KMS-11 (cell line): ENCODE measurements around the gene KSR2.

Experiments used
- H2AFZ ChIP-seq: fragments of 200-600 bp; sonication (generic); 2 replicates; pipeline ENCODE4 v1.6.1; 2016; ENCODE audit warnings: antibody characterized with exemption, mixed run types, low read depth
- H3K27ac ChIP-seq: fragments of 200-600 bp; sonication (generic); 2 replicates; pipeline ENCODE4 v1.6.1; 2016; ENCODE audit warnings: mild to moderate bottlenecking, mixed run types
- H3K27me3 ChIP-seq: fragments of 200-600 bp; sonication (generic); 2 replicates; pipeline ENCODE4 v1.6.1; 2017; ENCODE audit warnings: mild to moderate bottlenecking, low read depth, mixed run types, moderate library complexity; ENCODE audit not compliant: insufficient read depth
- H3K36me3 ChIP-seq: fragments of 200-600 bp; sonication (generic); 2 replicates; pipeline ENCODE4 v1.6.1; 2017; ENCODE audit warnings: mild to moderate bottlenecking, mixed run types; ENCODE audit not compliant: insufficient read depth
- H3K4me1 ChIP-seq: fragments of 200-600 bp; sonication (generic); 2 replicates; pipeline ENCODE4 v1.6.1; 2016; ENCODE audit warnings: mild to moderate bottlenecking, low read depth, mixed run types; ENCODE audit not compliant: poor library complexity, severe bottlenecking
- H3K4me2 ChIP-seq: fragments of 200-600 bp; sonication (generic); 2 replicates; pipeline ENCODE4 v1.7.0; 2016; ENCODE audit warnings: mild to moderate bottlenecking, mixed run types
- H3K4me3 ChIP-seq: fragments of 200-600 bp; sonication (generic); IDR thresholded peaks from 2 replicates; pipeline ENCODE4 v1.6.1; 2017; ENCODE audit warnings: low read depth, low read length, mixed read lengths; ENCODE audit not compliant: insufficient read depth
- H3K79me2 ChIP-seq: fragments of 200-600 bp; sonication (generic); 2 replicates; pipeline ENCODE4 v1.6.1; 2016; ENCODE audit warnings: low read depth, mixed run types; ENCODE audit not compliant: insufficient read depth
- H3K9ac ChIP-seq: fragments of 200-600 bp; sonication (generic); 2 replicates; pipeline ENCODE4 v1.6.1; 2016; ENCODE audit warnings: mild to moderate bottlenecking, mixed run types
- H4K20me1 ChIP-seq: fragments of 200-600 bp; sonication (generic); 2 replicates; pipeline ENCODE4 v1.6.1; 2016; ENCODE audit warnings: mild to moderate bottlenecking, mixed run types; ENCODE audit not compliant: insufficient read depth
- CTCF ChIP-seq: fragments of 200-600 bp; sonication (generic); conservative IDR thresholded peaks from 2 replicates; pipeline ENCODE4 v1.6.1; 2017; ENCODE audit warnings: low read depth, mild to moderate bottlenecking, antibody characterized with exemption, low read length, moderate library complexity, mixed read lengths

Gene KSR2

GRCh38 chr12:117523971-117524370 is 444.8 kb downstream of the KSR2 start:
- H3K36me3 ChIP-seq, result no peaks in the 10 kb centered on the region
- H3K27me3 ChIP-seq, result no peaks in the 10 kb centered on the region
- H3K4me3 ChIP-seq, result no peak overlapping the region
- no peak overlapping the region for H3K9ac ChIP-seq
- H3K4me2 ChIP-seq, result no peak overlapping the region
- H4K20me1 ChIP-seq, result no peaks in the 10 kb centered on the region
- no peak overlapping the region for H2AFZ ChIP-seq
- no peak overlapping the region for H3K27ac ChIP-seq
- H3K4me1 ChIP-seq, result no peaks in the 10 kb centered on the region
- H3K79me2 ChIP-seq, result no peaks in the 10 kb centered on the region
- no peak for TF ChIP-seq CTCF

GRCh38 chr12:117522559-117522958 is 446.2 kb downstream of the KSR2 start:
- Histone ChIP-seq H3K27me3 (no peaks in the 10 kb centered on the region), H3K27ac (no peak overlapping the region), H3K4me1 (no peaks in the 10 kb centered on the region), H4K20me1 (no peaks in the 10 kb centered on the region), H3K4me2 (no peak overlapping the region), H3K9ac (no peak overlapping the region), H3K4me3 (no peak overlapping the region), H2AFZ (no peak overlapping the region), H3K79me2 (no peaks in the 10 kb centered on the region), H3K36me3 (no peaks in the 10 kb centered on the region)
- TF ChIP-seq CTCF, result no peak

- Histone ChIP-seq H3K36me3 (no peaks in the 10 kb centered on the region), H3K4me3 (no peak overlapping the region), H3K27ac (no peak overlapping the region), H3K4me2 (no peak overlapping the region), H3K4me1 (no peaks in the 10 kb centered on the region), H2AFZ (no peak overlapping the region), H4K20me1 (no peaks in the 10 kb centered on the region), H3K27me3 (no peaks in the 10 kb centered on the region), H3K79me2 (no peaks in the 10 kb centered on the region), H3K9ac (no peak overlapping the region)
- TF ChIP-seq CTCF, result no peak
Measured at GRCh38 chr12:117521867-117522266, 446.9 kb downstream of the KSR2 start.

- Histone ChIP-seq H3K36me3 (no peaks in the 10 kb centered on the region), H3K27ac (no peak overlapping the region), H4K20me1 (no peaks in the 10 kb centered on the region), H2AFZ (no peak overlapping the region), H3K4me2 (no peak overlapping the region), H3K4me3 (no peak overlapping the region), H3K9ac (no peak overlapping the region), H3K4me1 (no peaks in the 10 kb centered on the region), H3K79me2 (no peaks in the 10 kb centered on the region), H3K27me3 (no peaks in the 10 kb centered on the region)
- TF ChIP-seq CTCF, result no peak
Measured at GRCh38 chr12:117521346-117521745, 447.4 kb downstream of the KSR2 start.
